Prostate gland (tissue), 2 donors: ENCODE results near the gene TIAM2.

Experiments used
- CTCF ChIP-seq, 4 experiments: fragments of 200-600 bp in 2 of 4; fragments of 450-650 bp in 2 of 4; sonication (generic) in 2 of 4; IDR thresholded peaks; 1 replicate in 3 of 4; 2 replicates in 1 of 4; pipeline ENCODE4 v1.5.1; 2016 to 2019; ENCODE audit warnings: antibody characterized with exemption in 4 of 4, mild to moderate bottlenecking in 2 of 4, moderate library complexity in 2 of 4
- POLR2A ChIP-seq: fragments of 450-650 bp; IDR thresholded peaks from one replicate; pipeline ENCODE4 v1.6.1; 2016; ENCODE audit warnings: antibody characterized with exemption, mild to moderate bottlenecking
- POLR2AphosphoS5 ChIP-seq: sonication (generic); formaldehyde crosslinking; IDR thresholded peaks from one replicate; pipeline ENCODE4 v1.6.1; 2017; ENCODE audit warnings: antibody characterized with exemption

- TF ChIP-seq POLR2A = no peak
- no peak for TF ChIP-seq POLR2AphosphoS5
- TF ChIP-seq CTCF (IDR thresholded peaks at IDR 0.05) = no peak
Observed at GRCh38 chr6:155171747-155172449, 176.8 kb downstream of the TIAM2 start.
